Astrocyte (in vitro differentiated cells and primary cell): Measurements from ENCODE around the gene SH3RF1. TPM values are rescaled to one million over a fixed set of nuclear protein-coding genes. Genes with fewer than 3 reads are reported as not detected.
A peak's percentile ranks its signal among the peaks of the same experiment; 100 is the strongest.

Experiments used
- DNase-seq: peaks from one replicate; pipeline ENCODE4 v3.0.0-alpha.2; 2010; ENCODE audit warnings: low read depth
- FAIRE-seq: peaks from 2 replicates; lab custom pipeline; 2011; peaks lifted over from hg19 to GRCh38; lab: Jason Lieb, UNC
- H2AFZ ChIP-seq: 2 replicates; pipeline ENCODE4 v1.6.0; 2012; ENCODE audit warnings: low read depth, low read length, inconsistent platforms
- H3K27ac ChIP-seq: 2 replicates; pipeline ENCODE4 v1.5.1; 2011; ENCODE audit warnings: low read depth, low read length, inconsistent platforms
- H3K27me3 ChIP-seq: 2 replicates; pipeline ENCODE4 v1.6.0; 2011; ENCODE audit warnings: low read length, inconsistent platforms; ENCODE audit not compliant: insufficient read depth
- H3K36me3 ChIP-seq: 2 replicates; pipeline ENCODE4 v1.5.1; 2011; ENCODE audit warnings: low read length, inconsistent platforms; ENCODE audit not compliant: insufficient read depth
- H3K4me1 ChIP-seq: 2 replicates; pipeline ENCODE4 v1.5.1; 2011; ENCODE audit warnings: low read length, inconsistent platforms; ENCODE audit not compliant: insufficient read depth
- H3K4me2 ChIP-seq: 2 replicates; pipeline ENCODE4 v1.6.0; 2012; ENCODE audit warnings: low read length, inconsistent platforms
- H3K4me3 ChIP-seq: 2 replicates; pipeline ENCODE4 v1.5.1; 2011; ENCODE audit warnings: low read depth, mild to moderate bottlenecking, low read length, inconsistent platforms; ENCODE audit not compliant: insufficient read depth
- H3K79me2 ChIP-seq: 2 replicates; pipeline ENCODE4 v1.6.0; 2012; ENCODE audit warnings: mild to moderate bottlenecking, low read length, inconsistent platforms; ENCODE audit not compliant: insufficient read depth
- H3K9ac ChIP-seq: 2 replicates; pipeline ENCODE4 v1.6.0; 2012; ENCODE audit warnings: mild to moderate bottlenecking, low read length, inconsistent platforms
- H3K9me3 ChIP-seq: 2 replicates; pipeline ENCODE4 v1.5.1; 2012; ENCODE audit warnings: low read depth, mild to moderate bottlenecking, low read length, inconsistent platforms; ENCODE audit not compliant: insufficient read depth
- H4K20me1 ChIP-seq: 2 replicates; pipeline ENCODE4 v1.6.0; 2012; ENCODE audit warnings: low read length, inconsistent platforms; ENCODE audit not compliant: insufficient read depth
- H3K27ac Mint-ChIP-seq: one replicate; pipeline ENCODE4 v1.8.0; 2021; ENCODE audit warnings: mild to moderate bottlenecking, mixed read lengths; ENCODE audit not compliant: unreplicated experiment
- H3K27me3 Mint-ChIP-seq: one replicate; pipeline ENCODE4 v1.8.0; 2021; ENCODE audit warnings: low read depth, mixed read lengths; ENCODE audit not compliant: unreplicated experiment
- H3K36me3 Mint-ChIP-seq: one replicate; pipeline ENCODE4 v1.8.0; 2021; ENCODE audit warnings: low read depth, mixed read lengths; ENCODE audit not compliant: unreplicated experiment
- H3K4me1 Mint-ChIP-seq: one replicate; pipeline ENCODE4 v1.8.0; 2021; ENCODE audit warnings: low read depth, mixed read lengths; ENCODE audit not compliant: unreplicated experiment
- H3K4me3 Mint-ChIP-seq: one replicate; pipeline ENCODE4 v1.8.0; 2021; ENCODE audit warnings: mild to moderate bottlenecking, moderate library complexity, mixed read lengths; ENCODE audit not compliant: unreplicated experiment
- H3K9me3 Mint-ChIP-seq: one replicate; pipeline ENCODE4 v1.8.0; 2021; ENCODE audit warnings: mild to moderate bottlenecking, mixed read lengths; ENCODE audit not compliant: unreplicated experiment
- EZH2 ChIP-seq: IDR thresholded peaks from 2 replicates; pipeline ENCODE4 v1.6.1; 2012; ENCODE audit warnings: mild to moderate bottlenecking, low read length, inconsistent platforms; ENCODE audit not compliant: insufficient read depth
- total RNA-seq: library from RNA; stranded (reverse); gene quantifications from 2 replicates; pipeline ENCODE4 v1.2.1, GENCODE V29; 2021
- TF ChIP-seq, protein P1 (sequence below): IDR thresholded peaks from 2 replicates; pipeline ENCODE4 v1.5.1; 2011; ENCODE audit warnings: low read depth, mild to moderate bottlenecking, inconsistent platforms, low read length, moderate library complexity; ENCODE audit not compliant: insufficient read depth

The SH3RF1 gene
- total RNA-seq, 1 donor from 2014 or later = 25.9 TPM

GRCh38 chr4:169158861-169159260 lies 111.9 kb downstream of the SH3RF1 start:
- Histone ChIP-seq H4K20me1 (peaks cover 13% of the 10 kb centered on the region), H3K27ac (peak overlapping the region; percentile 72), H3K27me3 (no peaks in the 10 kb centered on the region), H3K9ac (peak overlapping the region; percentile 48), H3K36me3 (peaks cover 13% of the 10 kb centered on the region), H2AFZ (no peak overlapping the region), H3K4me2 (peak overlapping the region; percentile 63), H3K79me2 (peaks cover 82% of the 10 kb centered on the region), H3K9me3 (no peaks in the 10 kb centered on the region), H3K4me3 (no peak overlapping the region), H3K4me1 (peaks cover 25% of the 10 kb centered on the region)
- Mint-ChIP-seq H3K4me1 (peaks cover 29% of the 10 kb centered on the region), H3K4me3 (no peak overlapping the region), H3K36me3 (peaks cover 2% of the 10 kb centered on the region), H3K27ac (peak overlapping the region; percentile 55), H3K27me3 (no peaks in the 10 kb centered on the region), H3K9me3 (no peaks in the 10 kb centered on the region)
- DNase-seq (no peak), FAIRE-seq (peak; percentile 34)
- no peak for TF ChIP-seq EZH2
- TF ChIP-seq, protein P1, sequence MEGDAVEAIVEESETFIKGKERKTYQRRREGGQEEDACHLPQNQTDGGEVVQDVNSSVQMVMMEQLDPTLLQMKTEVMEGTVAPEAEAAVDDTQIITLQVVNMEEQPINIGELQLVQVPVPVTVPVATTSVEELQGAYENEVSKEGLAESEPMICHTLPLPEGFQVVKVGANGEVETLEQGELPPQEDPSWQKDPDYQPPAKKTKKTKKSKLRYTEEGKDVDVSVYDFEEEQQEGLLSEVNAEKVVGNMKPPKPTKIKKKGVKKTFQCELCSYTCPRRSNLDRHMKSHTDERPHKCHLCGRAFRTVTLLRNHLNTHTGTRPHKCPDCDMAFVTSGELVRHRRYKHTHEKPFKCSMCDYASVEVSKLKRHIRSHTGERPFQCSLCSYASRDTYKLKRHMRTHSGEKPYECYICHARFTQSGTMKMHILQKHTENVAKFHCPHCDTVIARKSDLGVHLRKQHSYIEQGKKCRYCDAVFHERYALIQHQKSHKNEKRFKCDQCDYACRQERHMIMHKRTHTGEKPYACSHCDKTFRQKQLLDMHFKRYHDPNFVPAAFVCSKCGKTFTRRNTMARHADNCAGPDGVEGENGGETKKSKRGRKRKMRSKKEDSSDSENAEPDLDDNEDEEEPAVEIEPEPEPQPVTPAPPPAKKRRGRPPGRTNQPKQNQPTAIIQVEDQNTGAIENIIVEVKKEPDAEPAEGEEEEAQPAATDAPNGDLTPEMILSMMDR = no peak

GRCh38 chr4:169158046-169158445 lies 112.7 kb downstream of the SH3RF1 start:
- peaks cover 25% of the 10 kb centered on the region for H3K4me1 ChIP-seq
- no peak overlapping the region for H3K4me2 ChIP-seq
- H3K36me3 Mint-ChIP-seq = peaks cover 2% of the 10 kb centered on the region
- H3K27me3 ChIP-seq = no peaks in the 10 kb centered on the region
- peaks cover 20% of the 10 kb centered on the region for H3K36me3 ChIP-seq
- no peak overlapping the region for H3K27ac ChIP-seq
- peaks cover 29% of the 10 kb centered on the region for H3K4me1 Mint-ChIP-seq
- H3K9me3 ChIP-seq = no peaks in the 10 kb centered on the region
- H3K27me3 Mint-ChIP-seq = no peaks in the 10 kb centered on the region
- no peaks in the 10 kb centered on the region for H3K9me3 Mint-ChIP-seq
- H3K4me3 Mint-ChIP-seq = no peak overlapping the region
- no peak overlapping the region for H3K9ac ChIP-seq
- no peak overlapping the region for H2AFZ ChIP-seq
- H4K20me1 ChIP-seq = peaks cover 6% of the 10 kb centered on the region
- no peak for DNase-seq
- FAIRE-seq = peak; percentile 68
- H3K4me3 ChIP-seq = no peak overlapping the region
- H3K79me2 ChIP-seq = peaks cover 74% of the 10 kb centered on the region
- H3K27ac Mint-ChIP-seq = no peak overlapping the region
- TF ChIP-seq, protein P1 = no peak
- TF ChIP-seq EZH2 = no peak

GRCh38 chr4:169156392-169156791 lies 114.4 kb downstream of the SH3RF1 start:
- H3K9me3 Mint-ChIP-seq = no peaks in the 10 kb centered on the region
- Histone ChIP-seq H3K4me1 (peaks cover 31% of the 10 kb centered on the region), H3K9ac (no peak overlapping the region), H4K20me1 (peaks cover 6% of the 10 kb centered on the region), H3K4me3 (no peak overlapping the region), H3K36me3 (peaks cover 24% of the 10 kb centered on the region), H2AFZ (no peak overlapping the region), H3K4me2 (no peak overlapping the region), H3K27ac (no peak overlapping the region), H3K79me2 (peaks cover 58% of the 10 kb centered on the region), H3K27me3 (no peaks in the 10 kb centered on the region), H3K9me3 (no peaks in the 10 kb centered on the region)
- H3K4me1 Mint-ChIP-seq = peaks cover 22% of the 10 kb centered on the region
- no peak for DNase-seq
- no peaks in the 10 kb centered on the region for H3K27me3 Mint-ChIP-seq
- TF ChIP-seq, protein P1 = no peak
- no peak for TF ChIP-seq EZH2
- no peak for FAIRE-seq
- no peak overlapping the region for H3K27ac Mint-ChIP-seq
- H3K4me3 Mint-ChIP-seq = no peak overlapping the region
- peaks cover 4% of the 10 kb centered on the region for H3K36me3 Mint-ChIP-seq
